ENCODE data around the gene SAYSD1.

DNA sequence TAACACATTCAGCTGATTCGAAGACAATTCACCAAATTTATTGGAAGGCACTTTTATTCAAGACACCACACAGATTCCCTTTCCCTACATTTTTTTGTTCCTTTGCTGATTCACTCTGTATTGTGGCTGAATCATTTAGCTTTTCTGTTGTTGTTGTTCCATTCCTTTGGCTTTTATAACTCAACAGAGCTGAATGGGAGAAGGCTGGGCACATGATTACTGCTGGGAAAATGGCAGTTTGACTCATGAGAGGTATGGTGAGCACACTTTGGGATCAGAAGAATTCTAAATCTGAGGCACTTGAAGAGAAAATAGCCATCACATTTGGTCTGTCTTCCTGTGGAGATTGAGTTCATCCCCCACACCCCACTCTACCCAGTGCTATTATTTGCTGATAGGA, 15.7 kb upstream of the SAYSD1 start:
- TF ChIP-seq, protein P1, sequence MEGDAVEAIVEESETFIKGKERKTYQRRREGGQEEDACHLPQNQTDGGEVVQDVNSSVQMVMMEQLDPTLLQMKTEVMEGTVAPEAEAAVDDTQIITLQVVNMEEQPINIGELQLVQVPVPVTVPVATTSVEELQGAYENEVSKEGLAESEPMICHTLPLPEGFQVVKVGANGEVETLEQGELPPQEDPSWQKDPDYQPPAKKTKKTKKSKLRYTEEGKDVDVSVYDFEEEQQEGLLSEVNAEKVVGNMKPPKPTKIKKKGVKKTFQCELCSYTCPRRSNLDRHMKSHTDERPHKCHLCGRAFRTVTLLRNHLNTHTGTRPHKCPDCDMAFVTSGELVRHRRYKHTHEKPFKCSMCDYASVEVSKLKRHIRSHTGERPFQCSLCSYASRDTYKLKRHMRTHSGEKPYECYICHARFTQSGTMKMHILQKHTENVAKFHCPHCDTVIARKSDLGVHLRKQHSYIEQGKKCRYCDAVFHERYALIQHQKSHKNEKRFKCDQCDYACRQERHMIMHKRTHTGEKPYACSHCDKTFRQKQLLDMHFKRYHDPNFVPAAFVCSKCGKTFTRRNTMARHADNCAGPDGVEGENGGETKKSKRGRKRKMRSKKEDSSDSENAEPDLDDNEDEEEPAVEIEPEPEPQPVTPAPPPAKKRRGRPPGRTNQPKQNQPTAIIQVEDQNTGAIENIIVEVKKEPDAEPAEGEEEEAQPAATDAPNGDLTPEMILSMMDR (conservative IDR thresholded peaks at IDR 0.05; ENCODE audit: low read depth, low read length): no peak
- TF ChIP-seq EZH2 (IDR thresholded peaks at IDR 0.05; ENCODE audit: low read length, unreplicated experiment) (no peak), EZH2phosphoT487 (IDR thresholded peaks at IDR 0.05; ENCODE audit: borderline replicate concordance, low read length) (no peak)
